HEK293 (cell line): ENCODE measurements around the gene NUP43.

Experiments
- CTCF ChIA-PET: fragments of 350-600 bp; formaldehyde crosslinking; extraction: SDS; loops from one replicate; lab custom pipeline; 2021; ENCODE audit warnings: antibody characterized with exemption; lab: Yijun Ruan, JAX
- POLR2A ChIA-PET: fragments of 300-600 bp; formaldehyde crosslinking; extraction: SDS; loops from one replicate; lab custom pipeline; 2020; ENCODE audit warnings: antibody characterized with exemption, inconsistent platforms; lab: Yijun Ruan, JAX
- H3K27ac ChIP-seq: fragments of 200-500 bp; sonication (Bioruptor generic); 2 replicates; pipeline ENCODE4 v1.5.1; 2014; ENCODE audit warnings: low read depth, low read length, control low read depth, inconsistent platforms; ENCODE audit errors: extremely low read depth
- H3K36me3 ChIP-seq, 2 experiments: fragments of 200-500 bp in 1 of 2; sonication (Bioruptor generic) in 1 of 2; 1 replicate in 1 of 2; 2 replicates in 1 of 2; pipeline ENCODE4 v1.5.1; 2014 to 2017; ENCODE audit warnings: inconsistent platforms in 2 of 2, low read length in 2 of 2; ENCODE audit not compliant: control insufficient read depth in 2 of 2, insufficient read depth in 1 of 2
- H3K4me1 ChIP-seq: fragments of 200-500 bp; sonication (Bioruptor generic); 2 replicates; pipeline ENCODE4 v1.5.1; 2014; ENCODE audit warnings: mild to moderate bottlenecking, low read length, inconsistent platforms; ENCODE audit not compliant: control insufficient read depth, insufficient read depth
- H3K4me3 ChIP-seq: 2 replicates; pipeline ENCODE4 v1.5.1; 2011; ENCODE audit warnings: low read depth, mild to moderate bottlenecking, control low read depth, low read length, moderate library complexity
- H3K9me3 ChIP-seq: fragments of 200-500 bp; sonication (Bioruptor generic); 2 replicates; pipeline ENCODE4 v1.5.1; 2014; ENCODE audit warnings: low read depth, low read length, inconsistent platforms; ENCODE audit not compliant: control insufficient read depth, insufficient read depth
- KLF1 ChIP-seq: fragments of 450-650 bp; formaldehyde crosslinking; IDR thresholded peaks from 2 replicates; pipeline ENCODE4 v1.5.1; 2016; ENCODE audit warnings: missing biosample characterization, missing genetic modification characterization
- MEIS1 ChIP-seq: sonication (generic); formaldehyde crosslinking; IDR thresholded peaks from 2 replicates; pipeline ENCODE4 v1.8.1; 2022; ENCODE audit warnings: missing genetic modification reagents, mild to moderate bottlenecking, borderline replicate concordance
- PRDM1 ChIP-seq: fragments of 450-650 bp; formaldehyde crosslinking; IDR thresholded peaks from 2 replicates; pipeline ENCODE4; 2016; ENCODE audit warnings: missing biosample characterization, missing genetic modification characterization
- RBAK ChIP-seq: fragments of 450-650 bp; formaldehyde crosslinking; IDR thresholded peaks from 2 replicates; pipeline ENCODE4 v1.5.1; 2016; ENCODE audit warnings: missing biosample characterization, missing genetic modification characterization
- TRIM28 ChIP-seq: IDR thresholded peaks from 2 replicates; pipeline ENCODE4 v1.6.1; 2011; ENCODE audit warnings: low read length, control low read depth, borderline replicate concordance
- ZFHX2 ChIP-seq: fragments of 450-650 bp; formaldehyde crosslinking; conservative IDR thresholded peaks from 2 replicates; pipeline ENCODE4 v1.5.1; 2016; ENCODE audit warnings: missing biosample characterization, missing genetic modification characterization
- ZFP37 ChIP-seq: fragments of 450-650 bp; formaldehyde crosslinking; IDR thresholded peaks from 2 replicates; pipeline ENCODE4 v1.5.1; 2016; ENCODE audit warnings: missing biosample characterization, missing genetic modification characterization
- ZNF16 ChIP-seq: fragments of 450-650 bp; formaldehyde crosslinking; IDR thresholded peaks from 2 replicates; pipeline ENCODE4 v1.5.1; 2016; ENCODE audit warnings: low read depth, missing biosample characterization, missing genetic modification characterization
- ZNF174 ChIP-seq: fragments of 450-650 bp; formaldehyde crosslinking; IDR thresholded peaks from 2 replicates; pipeline ENCODE4 v1.5.0; 2017; ENCODE audit warnings: missing biosample characterization, mild to moderate bottlenecking, missing genetic modification characterization
- ZNF19 ChIP-seq: fragments of 450-650 bp; formaldehyde crosslinking; IDR thresholded peaks from 2 replicates; pipeline ENCODE4; 2016; ENCODE audit warnings: missing biosample characterization, missing genetic modification characterization, low read depth
- ZNF221 ChIP-seq: fragments of 450-650 bp; formaldehyde crosslinking; IDR thresholded peaks from 2 replicates; pipeline ENCODE4 v1.5.1; 2017; ENCODE audit warnings: missing biosample characterization, missing genetic modification characterization, borderline replicate concordance
- ZNF335 ChIP-seq: fragments of 450-650 bp; formaldehyde crosslinking; conservative IDR thresholded peaks from 2 replicates; pipeline ENCODE4 v1.5.1; 2016; ENCODE audit warnings: missing biosample characterization, missing genetic modification characterization
- ZNF341 ChIP-seq: fragments of 450-650 bp; formaldehyde crosslinking; IDR thresholded peaks from 2 replicates; pipeline ENCODE4; 2016; ENCODE audit warnings: low read depth, missing biosample characterization, missing genetic modification characterization
- ZNF366 ChIP-seq: fragments of 450-650 bp; formaldehyde crosslinking; conservative IDR thresholded peaks from 2 replicates; pipeline ENCODE4 v1.5.1; 2016; ENCODE audit warnings: missing biosample characterization, missing genetic modification characterization
- ZNF404 ChIP-seq: fragments of 450-650 bp; formaldehyde crosslinking; IDR thresholded peaks from 2 replicates; pipeline ENCODE4 v1.5.1; 2017; ENCODE audit warnings: missing biosample characterization, missing genetic modification characterization
- ZNF423 ChIP-seq: fragments of 450-650 bp; formaldehyde crosslinking; IDR thresholded peaks from 2 replicates; pipeline ENCODE4 v1.5.1; 2016; ENCODE audit warnings: missing biosample characterization, missing genetic modification characterization
- ZNF514 ChIP-seq: fragments of 450-650 bp; formaldehyde crosslinking; IDR thresholded peaks from 2 replicates; pipeline ENCODE4 v1.5.1; 2016; ENCODE audit warnings: missing biosample characterization, missing genetic modification characterization
- ZNF521 ChIP-seq: fragments of 450-650 bp; formaldehyde crosslinking; IDR thresholded peaks from 2 replicates; pipeline ENCODE4 v1.5.1; 2017; ENCODE audit warnings: missing biosample characterization, mild to moderate bottlenecking, missing genetic modification characterization
- ZNF596 ChIP-seq: fragments of 450-650 bp; IDR thresholded peaks from 2 replicates; pipeline ENCODE4 v1.5.0; 2018; ENCODE audit warnings: missing biosample characterization, mild to moderate bottlenecking, missing genetic modification characterization, moderate library complexity
- ZNF707 ChIP-seq: fragments of 450-650 bp; formaldehyde crosslinking; IDR thresholded peaks from 2 replicates; pipeline ENCODE4 v1.5.1; 2016; ENCODE audit warnings: missing biosample characterization, missing genetic modification characterization
- ZNF776 ChIP-seq: fragments of 450-650 bp; formaldehyde crosslinking; IDR thresholded peaks from 2 replicates; pipeline ENCODE4 v1.5.0; 2017; ENCODE audit warnings: missing biosample characterization, missing genetic modification characterization, borderline replicate concordance
- ZXDB ChIP-seq: fragments of 450-650 bp; formaldehyde crosslinking; IDR thresholded peaks from 2 replicates; pipeline ENCODE4 v1.5.1; 2016; ENCODE audit warnings: missing biosample characterization, missing genetic modification characterization
- TF ChIP-seq, protein P1 (sequence below): fragments of 450-650 bp; formaldehyde crosslinking; IDR thresholded peaks from 2 replicates; pipeline ENCODE4 v1.5.1; 2016; ENCODE audit warnings: missing biosample characterization, missing genetic modification characterization
- TF ChIP-seq, protein P2 (sequence below): fragments of 450-650 bp; formaldehyde crosslinking; IDR thresholded peaks from 2 replicates; pipeline ENCODE4 v1.5.1; 2017; ENCODE audit warnings: missing biosample characterization, missing genetic modification characterization
- TF ChIP-seq, protein P3 (sequence below): fragments of 450-650 bp; formaldehyde crosslinking; IDR thresholded peaks from 2 replicates; pipeline ENCODE4 v1.5.1; 2016; ENCODE audit warnings: missing biosample characterization, missing genetic modification characterization

NUP43 gene

DNA sequence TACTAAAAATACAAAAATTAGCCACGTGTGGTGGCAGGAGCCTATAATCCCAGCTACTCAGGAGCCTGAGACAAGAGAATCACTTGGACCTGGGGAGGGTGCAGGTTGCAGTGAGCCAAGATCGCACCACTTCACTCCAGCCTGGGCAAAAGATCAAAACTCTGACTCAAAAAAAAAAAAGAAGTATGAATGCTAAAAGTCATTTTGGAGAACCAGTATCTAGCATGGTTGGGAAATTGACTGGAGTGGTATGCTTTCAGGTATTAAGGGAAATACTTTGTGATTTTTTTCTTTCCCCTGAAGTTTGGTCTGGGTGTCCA is 33.3 kb upstream of the NUP43 start:
- H3K4me1 ChIP-seq = no peaks in the 10 kb centered on the region
- TF ChIP-seq ZNF423 (no peak), ZNF221 (no peak), MEIS1 (CRISPR knock-in tag) (no peak), RBAK (no peak), ZNF707 (tag by site-specific recombination) (no peak)
- TF ChIP-seq, all 188 proteins: peak for 0
- H3K9me3 ChIP-seq = no peaks in the 10 kb centered on the region
- no peak overlapping the region for H3K27ac ChIP-seq
- POLR2A ChIA-PET = no interaction called here
- H3K4me3 ChIP-seq = no peak overlapping the region
- CTCF ChIA-PET = interaction anchor here (0.6 to 0.7 kb wide), 2 partner anchors 57 to 98 kb away, joined by 7 read pairs; no protein-coding TSS in a partner anchor
- peaks cover 46 to 76% of the 10 kb centered on the region in 2 experiments for H3K36me3 ChIP-seq

DNA sequence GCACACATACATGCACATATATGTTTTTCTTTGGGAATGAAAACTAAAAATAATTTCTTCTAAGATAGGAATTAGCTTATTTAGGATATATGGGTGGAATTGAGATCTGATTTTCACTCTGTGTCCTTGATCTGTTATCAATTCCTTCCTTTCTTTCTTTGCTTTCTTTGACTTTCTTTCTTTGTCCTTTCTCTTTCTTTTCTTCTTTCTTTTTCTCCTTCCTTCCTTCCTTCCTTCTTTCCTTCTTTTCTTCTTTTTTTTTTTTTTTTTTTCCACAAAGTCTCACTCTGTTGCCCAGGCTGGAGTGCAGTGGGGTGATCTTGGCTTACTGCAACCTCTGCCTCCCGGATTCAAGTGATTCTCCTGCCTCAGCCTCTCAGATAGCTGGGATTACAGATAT is 31.3 kb upstream of the NUP43 start:
- H3K27ac ChIP-seq = no peak overlapping the region

DNA sequence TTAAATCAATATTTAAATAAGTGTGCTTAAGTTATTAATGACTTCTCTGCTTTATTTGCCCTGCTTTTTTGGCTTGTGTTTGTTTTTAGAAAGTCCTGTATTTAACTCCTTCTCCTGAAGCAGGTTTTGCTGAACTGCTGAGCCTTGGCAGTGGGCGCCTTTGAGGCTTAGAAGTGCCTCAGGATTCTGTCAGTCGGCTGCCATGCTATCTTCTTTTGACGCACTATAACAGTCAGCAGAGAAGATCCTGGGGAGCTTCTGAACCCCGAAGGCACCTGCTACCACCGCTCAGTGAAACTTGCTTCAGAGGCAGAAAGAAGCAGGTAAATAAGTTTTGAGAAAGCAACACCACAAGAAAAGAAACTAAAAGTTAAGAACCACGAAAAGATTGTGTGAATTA is 25.6 kb upstream of the NUP43 start:
- no peaks in the 10 kb centered on the region for H3K9me3 ChIP-seq
- ChIA-PET POLR2A (no interaction called here), CTCF (no interaction called here)
- no peak overlapping the region for H3K4me3 ChIP-seq
- H3K27ac ChIP-seq = no peak overlapping the region
- peaks cover 53 to 74% of the 10 kb centered on the region in 2 experiments for H3K36me3 ChIP-seq
- no peaks in the 10 kb centered on the region for H3K4me1 ChIP-seq
- TF ChIP-seq, protein P1, sequence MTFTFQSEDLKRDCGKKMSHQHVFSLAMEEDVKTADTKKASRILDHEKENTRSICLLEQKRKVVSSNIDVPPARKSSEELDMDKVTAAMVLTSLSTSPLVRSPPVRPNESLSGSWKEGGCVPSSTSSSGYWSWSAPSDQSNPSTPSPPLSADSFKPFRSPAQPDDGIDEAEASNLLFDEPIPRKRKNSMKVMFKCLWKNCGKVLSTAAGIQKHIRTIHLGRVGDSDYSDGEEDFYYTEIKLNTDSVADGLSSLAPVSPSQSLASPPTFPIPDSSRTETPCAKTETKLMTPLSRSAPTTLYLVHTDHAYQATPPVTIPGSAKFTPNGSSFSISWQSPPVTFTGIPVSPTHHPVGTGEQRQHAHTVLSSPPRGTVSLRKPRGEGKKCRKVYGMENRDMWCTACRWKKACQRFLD (tag by site-specific recombination) = no peak
- TF ChIP-seq ZNF174 (tag by site-specific recombination) = no peak
- no peak for TF ChIP-seq ZNF404
- TF ChIP-seq TRIM28 = no peak
- TF ChIP-seq ZNF514 (tag by site-specific recombination) = no peak
- TF ChIP-seq ZNF366 (tag by site-specific recombination) = no peak
- TF ChIP-seq ZFP37 (tag by site-specific recombination) = no peak
- TF ChIP-seq ZNF335 (tag by site-specific recombination) = no peak
- TF ChIP-seq ZNF19 (tag by site-specific recombination) = no peak
- no peak for TF ChIP-seq ZFHX2
- TF ChIP-seq, protein P2, sequence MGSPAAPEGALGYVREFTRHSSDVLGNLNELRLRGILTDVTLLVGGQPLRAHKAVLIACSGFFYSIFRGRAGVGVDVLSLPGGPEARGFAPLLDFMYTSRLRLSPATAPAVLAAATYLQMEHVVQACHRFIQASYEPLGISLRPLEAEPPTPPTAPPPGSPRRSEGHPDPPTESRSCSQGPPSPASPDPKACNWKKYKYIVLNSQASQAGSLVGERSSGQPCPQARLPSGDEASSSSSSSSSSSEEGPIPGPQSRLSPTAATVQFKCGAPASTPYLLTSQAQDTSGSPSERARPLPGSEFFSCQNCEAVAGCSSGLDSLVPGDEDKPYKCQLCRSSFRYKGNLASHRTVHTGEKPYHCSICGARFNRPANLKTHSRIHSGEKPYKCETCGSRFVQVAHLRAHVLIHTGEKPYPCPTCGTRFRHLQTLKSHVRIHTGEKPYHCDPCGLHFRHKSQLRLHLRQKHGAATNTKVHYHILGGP = no peak
- TF ChIP-seq KLF1 (tag by site-specific recombination) = no peak
- TF ChIP-seq ZNF16 (tag by site-specific recombination) = no peak
- TF ChIP-seq, all 188 proteins: peak for 0

More for the DNA sequence above, 31.3 kb upstream of the NUP43 start:
- Histone ChIP-seq H3K4me3 (no peak overlapping the region), H3K4me1 (no peaks in the 10 kb centered on the region), H3K9me3 (no peaks in the 10 kb centered on the region), H3K36me3 (peaks cover 52 to 76% of the 10 kb centered on the region in 2 experiments)
- CTCF ChIA-PET = no interaction called here
- TF ChIP-seq, protein P3, sequence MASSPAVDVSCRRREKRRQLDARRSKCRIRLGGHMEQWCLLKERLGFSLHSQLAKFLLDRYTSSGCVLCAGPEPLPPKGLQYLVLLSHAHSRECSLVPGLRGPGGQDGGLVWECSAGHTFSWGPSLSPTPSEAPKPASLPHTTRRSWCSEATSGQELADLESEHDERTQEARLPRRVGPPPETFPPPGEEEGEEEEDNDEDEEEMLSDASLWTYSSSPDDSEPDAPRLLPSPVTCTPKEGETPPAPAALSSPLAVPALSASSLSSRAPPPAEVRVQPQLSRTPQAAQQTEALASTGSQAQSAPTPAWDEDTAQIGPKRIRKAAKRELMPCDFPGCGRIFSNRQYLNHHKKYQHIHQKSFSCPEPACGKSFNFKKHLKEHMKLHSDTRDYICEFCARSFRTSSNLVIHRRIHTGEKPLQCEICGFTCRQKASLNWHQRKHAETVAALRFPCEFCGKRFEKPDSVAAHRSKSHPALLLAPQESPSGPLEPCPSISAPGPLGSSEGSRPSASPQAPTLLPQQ (tag by site-specific recombination) = no peak
- peak; percentile 95 for TF ChIP-seq PRDM1
- no peak for TF ChIP-seq ZNF596 (tag by site-specific recombination)
- no peak for TF ChIP-seq ZNF521 (tag by site-specific recombination)
- no peak for TF ChIP-seq ZNF341 (tag by site-specific recombination)
- no peak for TF ChIP-seq ZNF776 (tag by site-specific recombination)
- TF ChIP-seq ZNF366 (tag by site-specific recombination) = peak; percentile 62
- TF ChIP-seq ZXDB (tag by site-specific recombination) = no peak
- POLR2A ChIA-PET = no interaction called here
